Measurements from ENCODE around the gene RAD51B.

GRCh38 chr14:67853715-67854114 is 34.1 kb downstream of the RAD51B start:
- TF ChIP-seq YY1 (IDR thresholded peaks at IDR 0.05; ENCODE audit: insufficient read depth, insufficient read length) (no peak), ZNF274 (IDR thresholded peaks at IDR 0.05; ENCODE audit: low read depth, low read length) (no peak), SUZ12 (IDR thresholded peaks at IDR 0.05; ENCODE audit: extremely low read depth, insufficient read depth, insufficient read length) (no peak)
